HG02885 (cell line): ENCODE measurements around the gene ZNF583.

Source experiments
- ATAC-seq: cut with Tn5 transposase; IDR thresholded peaks from one replicate; pipeline ENCODE4 v1.9.1; 2021; ENCODE audit warnings: mild to moderate bottlenecking; ENCODE audit not compliant: unreplicated experiment, poor library complexity

ZNF583 gene

GRCh38 chr19:56441206-56441792 lies 37.2 kb downstream of the ZNF583 start:
- ATAC-seq, result no peak

DNA sequence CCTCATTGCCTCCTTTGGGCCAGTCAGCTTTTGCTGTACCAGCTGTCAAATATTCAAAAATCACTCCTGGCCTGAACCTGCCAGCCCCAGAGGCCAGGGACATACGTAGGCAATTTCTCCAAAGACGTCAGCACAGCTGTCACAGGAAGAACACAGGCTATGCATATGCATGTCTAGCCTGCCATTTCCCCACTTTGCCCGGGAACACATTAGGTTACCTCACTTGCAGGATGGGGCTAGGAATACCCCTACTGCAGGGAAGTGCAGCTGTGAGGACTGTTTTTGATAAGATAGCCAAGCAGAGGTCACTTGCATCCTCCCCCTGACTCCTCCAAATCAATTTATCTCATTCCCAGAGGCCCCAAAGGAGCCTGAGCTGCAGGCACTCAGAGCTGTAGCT lies 70.2 kb downstream of the ZNF583 start:
- ATAC-seq, result no peak

- ATAC-seq, result no peak
These were observed 72.0 kb downstream of the ZNF583 start for GRCh38 chr19:56476093-56476492.
